ENCODE results near the gene NDRG3. TPM values are rescaled to one million over a fixed set of nuclear protein-coding genes. Genes with fewer than 3 reads are reported as not detected.

The NDRG3 gene
- total RNA-seq (ENCODE audit: insufficient read depth, low replicate concordance) = 10.8 TPM

DNA sequence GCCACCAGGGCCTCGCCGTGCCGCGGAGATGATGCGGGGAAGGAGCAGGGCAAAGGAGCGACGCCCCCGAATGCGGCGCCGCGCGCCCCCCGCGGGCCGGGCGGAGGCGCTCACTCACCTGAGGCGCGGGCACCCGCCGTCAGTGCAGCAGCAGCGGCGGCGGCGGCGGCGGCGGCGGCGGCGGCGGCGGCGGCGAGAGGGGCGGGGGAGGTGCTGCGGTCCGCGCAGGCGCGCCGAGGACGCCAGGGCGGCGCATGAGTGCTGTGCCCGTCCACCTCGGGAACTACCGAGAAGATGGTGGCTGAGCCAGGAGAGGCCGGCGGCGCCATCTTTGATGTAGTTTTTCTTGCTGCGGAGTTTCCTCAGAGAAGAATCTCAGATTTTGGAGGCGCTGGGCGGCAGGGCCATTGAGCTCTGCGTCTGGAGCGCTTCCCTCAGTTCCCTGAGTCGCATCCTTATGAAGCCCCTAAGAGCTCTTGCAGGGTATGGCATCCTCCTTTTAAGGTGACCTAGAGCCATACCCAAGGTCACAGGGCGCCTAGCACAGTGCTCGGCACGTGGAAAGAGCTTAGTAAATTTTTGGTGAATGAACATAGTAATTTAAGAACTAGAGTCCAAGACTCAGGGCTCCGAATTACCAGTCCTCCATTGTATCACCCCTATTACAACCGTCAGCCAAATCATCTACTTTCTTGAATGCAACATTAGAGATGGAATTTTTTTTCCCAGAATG, at the start of gene NDRG3:
NDRG3 (minus strand) TSS at position 164 of the 733 bp plus-strand sequence. CDS start 24,355 bp downstream, outside the sequence.
- DNase-seq (ENCODE audit: low spot score) = peak; percentile 96

DNA sequence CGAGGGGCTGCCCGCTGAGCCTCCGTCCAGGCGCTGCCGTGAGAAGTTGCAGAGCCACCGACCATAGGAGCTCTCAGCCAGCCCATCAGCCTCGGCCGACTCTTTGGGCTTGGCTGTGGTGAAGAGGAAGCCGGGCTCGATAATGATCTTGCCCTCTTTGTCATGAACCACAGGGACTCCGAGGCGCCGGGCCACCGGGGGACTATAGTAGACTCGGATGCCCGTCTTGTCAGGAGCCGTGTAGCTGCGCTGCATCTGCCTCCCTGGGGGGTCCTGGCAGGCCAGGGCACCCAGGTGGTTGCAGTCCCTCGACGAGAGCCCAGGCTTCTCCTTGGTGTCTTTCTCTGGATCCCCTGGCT, 48.2 kb upstream of the NDRG3 start:
- DNase-seq (ENCODE audit: low spot score) = no peak

DNA sequence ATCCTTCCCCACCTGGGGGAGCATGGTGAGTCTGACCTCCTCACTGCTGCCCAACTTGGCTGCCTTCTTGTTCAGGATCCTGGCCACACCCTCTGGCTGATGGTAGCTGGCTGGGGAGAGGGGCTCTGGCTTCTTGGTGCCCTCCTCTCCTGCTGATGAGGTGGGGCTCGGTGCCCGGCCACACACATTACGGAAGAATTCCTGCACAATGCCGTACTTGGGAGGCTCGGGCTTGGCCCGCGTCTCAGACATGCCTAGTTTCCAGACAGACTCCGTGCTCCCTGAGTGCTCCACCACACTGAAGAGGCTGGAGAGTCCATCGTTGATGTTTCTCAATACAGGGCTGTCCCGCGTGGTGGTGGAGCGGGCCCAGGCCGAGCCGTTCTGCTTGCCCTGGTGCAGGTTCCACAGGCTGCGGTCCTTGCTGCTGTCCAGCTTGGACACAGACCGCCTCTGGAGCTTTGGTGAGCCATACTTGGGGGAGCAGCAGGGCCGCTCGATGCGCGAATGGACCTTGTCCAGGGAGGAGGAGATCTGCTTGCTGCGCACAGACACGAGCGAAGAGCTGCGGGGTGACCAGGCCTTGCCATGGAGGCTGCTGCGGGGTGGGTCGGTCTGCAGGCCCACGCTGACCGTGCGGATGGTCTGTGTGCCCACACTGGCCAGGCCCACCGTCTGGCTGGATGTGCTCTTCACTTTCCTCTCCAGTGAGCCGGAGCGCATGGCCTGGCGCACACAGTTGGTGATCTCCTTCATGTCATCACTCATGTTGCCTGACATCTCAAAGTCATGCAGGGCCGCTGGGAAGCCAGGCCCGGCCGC, 47.6 kb upstream of the NDRG3 start:
- DNase-seq (ENCODE audit: low spot score) = no peak

GRCh38 chr20:36792422-36792821, 46.5 kb upstream of the NDRG3 start:
- peak; percentile 74 for DNase-seq (ENCODE audit: low spot score)

DNA sequence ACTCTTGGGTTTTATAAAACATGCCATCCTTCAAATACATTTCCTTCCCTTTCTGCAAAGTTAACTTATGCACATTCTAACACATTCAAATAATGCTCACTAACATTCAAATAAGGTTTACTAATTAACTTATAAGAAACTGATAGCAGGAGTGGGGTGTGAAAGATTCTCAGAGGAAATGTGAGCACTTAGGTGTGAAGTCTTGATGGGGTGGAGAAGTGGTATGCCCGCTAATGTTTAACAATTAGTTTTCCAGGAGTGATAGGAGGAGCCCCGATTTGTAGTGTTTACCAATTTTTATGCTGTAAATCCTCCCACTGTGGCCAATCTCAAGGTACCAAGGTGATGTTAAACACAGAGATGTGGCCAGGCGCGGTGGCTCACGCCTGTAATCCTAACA, 46.0 kb upstream of the NDRG3 start:
- DNase-seq (ENCODE audit: low spot score) = no peak

DNA sequence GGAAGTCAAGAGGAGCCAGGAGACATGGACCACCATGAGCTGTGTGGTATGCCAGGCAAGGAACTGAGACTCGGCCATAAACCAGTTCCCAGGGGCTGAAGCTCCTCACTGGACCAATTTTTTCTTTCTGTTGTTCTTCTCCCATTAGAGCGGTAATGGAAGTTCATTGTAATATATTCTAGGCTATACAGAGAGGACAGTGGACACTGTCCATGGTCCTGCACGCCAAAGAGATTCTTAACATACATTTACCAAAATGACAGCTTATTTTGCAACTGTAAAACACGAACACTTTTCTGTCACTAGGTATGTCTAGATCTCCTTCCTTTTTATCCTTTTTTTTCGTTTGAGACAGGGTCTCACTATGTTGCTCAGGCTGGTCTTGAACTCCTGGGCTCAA, 40.8 kb upstream of the NDRG3 start:
- DNase-seq (ENCODE audit: low spot score) = no peak

DNA sequence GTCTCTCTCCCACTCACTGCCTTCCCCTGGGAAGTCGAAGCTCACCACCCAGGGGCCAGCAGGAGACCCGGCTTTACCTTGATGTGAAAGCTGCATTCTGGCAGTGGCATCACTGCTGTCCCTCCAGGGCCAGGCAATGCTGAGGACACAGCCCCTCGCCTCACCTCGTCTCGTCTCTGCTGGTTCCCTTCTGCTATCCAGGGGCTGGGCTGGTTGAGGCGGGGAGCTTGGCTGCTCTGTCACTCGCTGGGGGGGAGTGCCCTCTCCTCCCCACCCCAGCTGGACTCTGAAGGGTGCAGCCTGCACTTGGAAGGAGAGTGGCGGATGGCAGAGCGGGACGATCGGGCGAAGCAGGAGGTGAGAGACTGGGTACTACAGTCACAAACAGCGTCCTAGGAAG, 40.4 kb upstream of the NDRG3 start:
- DNase-seq (ENCODE audit: low spot score) = no peak

DNA sequence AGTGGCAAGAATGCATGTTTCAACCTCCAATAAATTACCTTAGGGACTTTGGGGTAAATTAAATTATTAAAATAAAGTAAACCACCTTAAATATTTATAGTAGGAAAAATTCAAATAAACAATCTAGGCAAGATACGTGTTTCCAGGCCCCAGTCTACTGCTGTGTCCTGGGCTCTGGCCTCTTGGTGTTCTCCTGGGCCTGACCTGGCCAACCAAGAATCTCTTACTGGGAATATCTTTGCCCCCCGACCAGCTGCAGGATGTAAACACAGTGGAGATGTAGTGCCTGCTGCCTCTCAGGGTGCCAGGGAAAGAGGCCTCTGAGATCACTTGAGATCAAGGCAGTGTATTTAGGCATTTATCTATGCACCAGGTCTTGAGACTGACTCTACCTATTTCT, 39.4 kb upstream of the NDRG3 start:
- no peak for DNase-seq (ENCODE audit: low spot score)

DNA sequence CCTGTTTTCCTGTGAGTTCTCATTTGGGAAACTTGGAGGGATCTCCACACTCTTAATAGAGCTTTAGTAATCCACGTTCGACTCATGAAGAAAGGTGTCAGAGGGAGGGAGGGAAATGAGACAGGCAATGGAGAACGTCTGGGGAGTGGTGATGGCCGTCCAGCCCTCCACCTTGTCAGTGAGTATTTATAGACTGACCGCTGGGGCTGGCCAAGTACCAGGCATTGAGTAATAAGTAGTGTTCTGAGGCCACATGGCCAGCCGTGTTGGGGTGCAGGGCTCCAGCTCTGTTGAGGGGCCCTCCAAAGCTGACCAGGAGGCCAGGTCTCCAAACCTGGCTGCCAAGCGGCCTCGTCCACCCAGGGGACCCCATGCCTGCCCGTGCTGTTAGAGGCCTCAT, 39.0 kb upstream of the NDRG3 start:
- no peak for DNase-seq (ENCODE audit: low spot score)

GRCh38 chr20:36784116-36784515, 38.2 kb upstream of the NDRG3 start:
- no peak for DNase-seq (ENCODE audit: low spot score)

DNA sequence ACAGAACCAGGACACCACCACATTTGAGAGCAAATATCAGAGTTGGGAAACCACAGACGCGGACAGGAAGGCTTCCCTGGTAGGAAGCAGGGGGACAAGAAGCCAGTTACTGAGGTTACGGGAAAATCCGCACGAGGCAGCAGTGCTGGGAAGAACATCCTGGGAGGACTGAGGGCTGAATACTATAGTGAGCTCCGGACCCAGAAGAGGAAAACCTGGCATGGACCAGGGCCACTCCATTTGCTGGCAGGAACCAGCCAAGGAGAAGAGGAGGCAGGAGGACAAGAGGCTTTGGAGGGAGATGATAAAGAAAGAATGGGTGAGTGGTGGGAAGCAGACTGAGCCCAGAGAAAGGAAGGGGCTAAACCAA, 33.8 kb upstream of the NDRG3 start:
- DNase-seq (ENCODE audit: low spot score) = no peak

DNA sequence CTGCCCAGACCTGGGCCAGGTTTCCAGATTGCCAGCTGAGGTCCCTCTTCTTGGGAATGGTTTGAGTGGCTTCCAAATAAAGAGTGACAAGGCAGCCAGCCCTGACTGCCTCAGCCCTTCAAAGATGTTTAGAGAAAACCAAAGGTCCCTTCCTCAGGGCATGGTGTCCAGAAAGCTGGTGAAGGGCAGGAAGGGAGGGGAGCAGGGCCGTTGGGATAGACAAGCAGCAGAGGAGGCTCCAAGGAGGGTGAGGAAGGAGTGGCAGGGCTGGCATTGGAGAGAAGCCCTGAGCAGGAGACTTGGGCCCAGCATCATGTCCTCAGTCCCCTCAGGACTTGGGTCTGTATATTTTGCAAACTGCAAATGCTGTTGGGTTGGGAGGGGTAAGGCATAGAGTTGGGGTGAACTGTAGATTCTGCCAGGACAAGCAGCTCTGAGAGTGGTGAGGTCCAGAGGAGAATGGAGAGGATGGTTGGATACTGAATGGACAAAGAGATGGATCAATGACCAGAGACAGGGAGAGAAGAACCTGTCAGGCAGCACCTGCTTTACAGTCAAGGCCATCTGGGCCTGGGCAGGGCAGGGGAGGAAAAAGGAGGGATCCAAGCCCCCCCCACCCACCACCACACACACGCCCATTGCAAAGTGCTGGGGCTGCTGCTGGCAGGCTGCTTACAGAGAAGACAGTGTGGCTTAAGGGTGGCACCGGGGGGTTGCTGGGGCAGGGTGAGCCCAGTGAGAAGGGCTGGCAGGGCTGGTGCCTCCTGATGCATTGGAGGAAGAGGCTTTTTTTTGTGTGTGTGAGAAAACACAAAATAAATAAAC, 33.2 kb upstream of the NDRG3 start:
- DNase-seq (ENCODE audit: low spot score) = no peak

GRCh38 chr20:36777576-36777975, 31.7 kb upstream of the NDRG3 start:
- no peak for DNase-seq (ENCODE audit: low spot score)

GRCh38 chr20:36777167-36777566, 31.3 kb upstream of the NDRG3 start:
- DNase-seq (ENCODE audit: low spot score) = no peak

- no peak for DNase-seq (ENCODE audit: low spot score)
These were observed 29.9 kb upstream of the NDRG3 start for GRCh38 chr20:36775826-36776225.

DNA sequence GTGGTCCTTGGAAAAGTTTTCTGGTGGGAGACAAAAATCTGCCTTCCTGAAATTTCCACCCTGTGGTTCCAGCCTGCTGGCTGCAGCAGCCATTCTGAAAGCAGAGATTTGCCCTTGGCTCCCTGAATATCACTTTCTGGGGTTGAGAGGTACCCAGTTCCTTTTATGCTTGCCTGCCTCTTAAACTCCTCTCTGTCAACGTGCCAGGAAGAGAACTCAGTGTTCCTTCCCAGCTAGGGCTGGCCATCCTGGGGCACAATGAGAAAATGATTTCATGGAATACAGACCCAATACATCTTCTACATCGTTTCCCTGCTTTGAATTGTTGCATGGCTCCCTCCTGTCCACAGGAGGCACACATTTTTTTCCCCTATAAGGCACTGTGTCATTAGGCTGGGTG, 29.3 kb upstream of the NDRG3 start:
- peak; percentile 36 for DNase-seq (ENCODE audit: low spot score)

GRCh38 chr20:36773597-36774390, 27.9 kb upstream of the NDRG3 start, which contains the start of gene DSN1:
DSN1 (minus strand) TSS chr20:36773763; CDS start chr20:36771458, 2,305 bp downstream.
- peak; percentile 98 for DNase-seq (ENCODE audit: low spot score)

GRCh38 chr20:36773107-36773596, 27.3 kb upstream of the NDRG3 start:
- no peak for DNase-seq (ENCODE audit: low spot score)

DNA sequence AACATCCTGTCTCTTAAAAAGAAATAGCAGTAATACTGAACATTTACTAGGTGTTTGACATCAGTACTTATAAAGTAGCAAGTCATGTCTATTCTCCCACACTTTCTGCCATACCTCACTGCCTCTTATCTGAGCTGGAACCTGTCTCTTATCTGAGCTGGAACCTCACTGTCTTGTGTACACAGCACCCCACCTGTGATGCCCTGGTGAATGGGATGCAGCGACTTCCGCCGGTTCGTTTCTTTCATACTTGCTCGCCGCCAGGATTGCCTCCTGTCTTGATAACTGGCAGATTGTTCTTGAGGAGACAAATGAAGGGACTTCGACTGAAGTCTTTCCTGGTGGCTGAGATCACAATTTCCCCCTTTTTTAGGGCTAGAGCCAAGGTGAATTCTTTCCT, 24.8 kb upstream of the NDRG3 start:
- DNase-seq (ENCODE audit: low spot score) = no peak

GRCh38 chr20:36768768-36769430, 23.0 kb upstream of the NDRG3 start:
- DNase-seq (ENCODE audit: low spot score) = peak; percentile 24

DNA sequence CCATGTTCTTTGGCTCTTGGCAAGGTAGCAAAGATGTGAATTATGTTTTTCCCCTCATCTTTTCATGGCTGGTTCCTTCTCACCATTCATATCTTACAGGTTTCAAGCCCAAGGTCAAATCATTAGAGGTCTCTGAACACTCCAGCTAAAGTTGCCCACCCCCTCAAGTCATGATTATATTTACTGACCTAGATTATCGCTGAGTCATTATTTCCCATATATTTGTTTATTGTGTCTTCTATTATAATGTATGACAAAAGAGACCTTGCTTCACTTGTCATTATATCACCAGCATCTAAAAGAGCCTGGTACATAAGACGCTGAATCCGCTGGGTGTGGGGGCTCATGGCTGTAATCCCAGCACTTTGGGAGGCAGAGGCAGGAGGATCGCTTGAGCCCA, 15.2 kb upstream of the NDRG3 start:
- DNase-seq (ENCODE audit: low spot score) = no peak

All from umbilical cord (tissue), 2 donors.